Epithelial cell of proximal tubule (primary cell): ENCODE measurements around the gene DCAF12. TPM values are rescaled to one million over a fixed set of nuclear protein-coding genes. Genes with fewer than 3 reads are reported as not detected.
A peak's percentile ranks its signal among the peaks of the same experiment; 100 is the strongest.

Experiments used
- DNase-seq: peaks from one replicate; pipeline ENCODE4 v3.0.0-alpha.2; 2011; ENCODE audit warnings: low read depth
- H3K4me3 ChIP-seq: 2 replicates; pipeline ENCODE4 v1.5.1; 2011; ENCODE audit warnings: low read depth, mild to moderate bottlenecking, low read length
- CTCF ChIP-seq: conservative IDR thresholded peaks from 2 replicates; pipeline ENCODE4 v1.5.1; 2012; ENCODE audit warnings: low read depth, mild to moderate bottlenecking, low read length
- total RNA-seq: library from RNA; depleted of rRNA; stranded (reverse); fragments of >200 nt; gene quantifications from 2 replicates; pipeline ENCODE4 v1.2.3, GENCODE V29; 2015

The DCAF12 gene
- 26.2 and 32.3 TPM in 2 replicates for total RNA-seq

- no peak for DNase-seq
- peak within 1 kb of the TSS; percentile 94 for H3K4me3 ChIP-seq
- TF ChIP-seq CTCF, result no peak
Measured at GRCh38 chr9:34126207-34127034, at the start of gene DCAF12. Gene DCAF12 (minus strand): TSS chr9:34126698. CDS start chr9:34126431, 267 bp downstream.

- no peak for TF ChIP-seq CTCF
- H3K4me3 ChIP-seq, result no peak overlapping the region
- no peak for DNase-seq
Measured at GRCh38 chr9:34176089-34176488, 49.6 kb upstream of the DCAF12 start.

GRCh38 chr9:34171753-34172535, 45.4 kb upstream of the DCAF12 start:
- TF ChIP-seq CTCF, result no peak
- H3K4me3 ChIP-seq, result no peak overlapping the region
- no peak for DNase-seq

- no peak for TF ChIP-seq CTCF
- DNase-seq, result no peak
Measured at GRCh38 chr9:34170237-34170991, 43.9 kb upstream of the DCAF12 start.

GRCh38 chr9:34169125-34169524, 42.6 kb upstream of the DCAF12 start:
- no peak overlapping the region for H3K4me3 ChIP-seq
- no peak for DNase-seq
- TF ChIP-seq CTCF, result no peak

More at GRCh38 chr9:34170237-34170991, 43.9 kb upstream of the DCAF12 start:
- no peak overlapping the region for H3K4me3 ChIP-seq

GRCh38 chr9:34163434-34163833, 36.9 kb upstream of the DCAF12 start:
- no peak overlapping the region for H3K4me3 ChIP-seq
- no peak for DNase-seq
- no peak for TF ChIP-seq CTCF
